Neutrophil (primary cell): ENCODE measurements around the gene CATSPER3.
"Not testable (repeated sequence)": the region's sequence is repeated elsewhere in the genome, so short reads cannot be mapped to it uniquely, and the experiment has no call there.

Experiments used
- H3K27ac ChIP-seq: fragments of 200-600 bp; sonication (generic); 2 replicates; pipeline ENCODE4 v1.5.1; 2016; ENCODE audit warnings: mild to moderate bottlenecking, moderate library complexity
- H3K27me3 ChIP-seq: fragments of 200-600 bp; sonication (generic); 2 replicates; pipeline ENCODE4 v1.6.0; 2016; ENCODE audit warnings: mild to moderate bottlenecking
- H3K36me3 ChIP-seq: fragments of 200-600 bp; sonication (generic); 2 replicates; pipeline ENCODE4 v1.5.1; 2017
- H3K4me1 ChIP-seq, 2 experiments: fragments of 200-600 bp in 1 of 2; sonication (generic) in 1 of 2; 1 replicate in 1 of 2; 2 replicates in 1 of 2; pipeline versions ENCODE4 v1.5.1 to v1.6.1; 2013 to 2016; ENCODE audit warnings: low read depth in 1 of 2, low read length in 1 of 2, mild to moderate bottlenecking in 1 of 2, moderate library complexity in 1 of 2; ENCODE audit not compliant: control insufficient read depth in 1 of 2, insufficient read depth in 1 of 2
- H3K4me3 ChIP-seq, 2 experiments: fragments of 200-600 bp in 1 of 2; sonication (generic) in 1 of 2; 1 replicate in 1 of 2; 2 replicates in 1 of 2; pipeline ENCODE4 v1.5.1; 2013 to 2016; ENCODE audit warnings: low read depth in 1 of 2, low read length in 1 of 2, mild to moderate bottlenecking in 1 of 2, moderate library complexity in 1 of 2
- H3K9me3 ChIP-seq: fragments of 200-600 bp; sonication (generic); 2 replicates; pipeline ENCODE4 v1.5.1; 2016
- CTCF ChIP-seq: fragments of 200-600 bp; sonication (generic); IDR thresholded peaks from 2 replicates; pipeline ENCODE4 v1.5.1; 2016; ENCODE audit warnings: antibody characterized with exemption

The CATSPER3 gene

GRCh38 chr5:134982230-134982629, 14.5 kb downstream of the CATSPER3 start:
- no peak for TF ChIP-seq CTCF
- Histone ChIP-seq H3K4me3 (no peak overlapping the region), H3K27me3 (no peaks in the 10 kb centered on the region), H3K9me3 (peaks cover 8% of the 10 kb centered on the region), H3K36me3 (no peaks in the 10 kb centered on the region), H3K4me1 (no peaks in the 10 kb centered on the region), H3K27ac (no peak overlapping the region)

- no peak for TF ChIP-seq CTCF
- no peaks in the 10 kb centered on the region for H3K27me3 ChIP-seq
- H3K4me3 ChIP-seq: no peak overlapping the region
- H3K36me3 ChIP-seq: no peaks in the 10 kb centered on the region
- no peaks in the 10 kb centered on the region for H3K4me1 ChIP-seq
- no peak overlapping the region for H3K27ac ChIP-seq
- H3K9me3 ChIP-seq: no peaks in the 10 kb centered on the region
Observed at GRCh38 chr5:134989266-134989830, 21.6 kb downstream of the CATSPER3 start.

- H3K4me1 ChIP-seq, H3K36me3 ChIP-seq, H3K27ac ChIP-seq, H3K4me3 ChIP-seq, H3K9me3 ChIP-seq, H3K27me3 ChIP-seq: not testable (repeated sequence)
Observed at GRCh38 chr5:134990183-134990582, 22.5 kb downstream of the CATSPER3 start.

- H3K36me3 ChIP-seq: no peaks in the 10 kb centered on the region
- no peak for TF ChIP-seq CTCF
- H3K9me3 ChIP-seq: no peaks in the 10 kb centered on the region
- no peaks in the 10 kb centered on the region for H3K4me1 ChIP-seq
- H3K4me3 ChIP-seq: no peak overlapping the region
- no peak overlapping the region for H3K27ac ChIP-seq
- no peaks in the 10 kb centered on the region for H3K27me3 ChIP-seq
Observed at GRCh38 chr5:134992148-134992547, 24.4 kb downstream of the CATSPER3 start.

- Histone ChIP-seq H3K4me1 (no peaks in the 10 kb centered on the region), H3K4me3 (no peak overlapping the region), H3K9me3 (no peaks in the 10 kb centered on the region), H3K27ac (no peak overlapping the region), H3K27me3 (no peaks in the 10 kb centered on the region), H3K36me3 (no peaks in the 10 kb centered on the region)
- TF ChIP-seq CTCF: no peak
Observed at GRCh38 chr5:134993161-134993560, 25.5 kb downstream of the CATSPER3 start.

GRCh38 chr5:134994560-134995156, 27.0 kb downstream of the CATSPER3 start:
- no peak overlapping the region for H3K27ac ChIP-seq
- no peaks in the 10 kb centered on the region for H3K27me3 ChIP-seq
- no peaks in the 10 kb centered on the region for H3K36me3 ChIP-seq
- H3K9me3 ChIP-seq: no peaks in the 10 kb centered on the region
- no peak overlapping the region for H3K4me3 ChIP-seq
- no peak for TF ChIP-seq CTCF
- H3K4me1 ChIP-seq: no peaks in the 10 kb centered on the region
